ENCODE measurements around the gene CRIP3.

The CRIP3 gene

DNA sequence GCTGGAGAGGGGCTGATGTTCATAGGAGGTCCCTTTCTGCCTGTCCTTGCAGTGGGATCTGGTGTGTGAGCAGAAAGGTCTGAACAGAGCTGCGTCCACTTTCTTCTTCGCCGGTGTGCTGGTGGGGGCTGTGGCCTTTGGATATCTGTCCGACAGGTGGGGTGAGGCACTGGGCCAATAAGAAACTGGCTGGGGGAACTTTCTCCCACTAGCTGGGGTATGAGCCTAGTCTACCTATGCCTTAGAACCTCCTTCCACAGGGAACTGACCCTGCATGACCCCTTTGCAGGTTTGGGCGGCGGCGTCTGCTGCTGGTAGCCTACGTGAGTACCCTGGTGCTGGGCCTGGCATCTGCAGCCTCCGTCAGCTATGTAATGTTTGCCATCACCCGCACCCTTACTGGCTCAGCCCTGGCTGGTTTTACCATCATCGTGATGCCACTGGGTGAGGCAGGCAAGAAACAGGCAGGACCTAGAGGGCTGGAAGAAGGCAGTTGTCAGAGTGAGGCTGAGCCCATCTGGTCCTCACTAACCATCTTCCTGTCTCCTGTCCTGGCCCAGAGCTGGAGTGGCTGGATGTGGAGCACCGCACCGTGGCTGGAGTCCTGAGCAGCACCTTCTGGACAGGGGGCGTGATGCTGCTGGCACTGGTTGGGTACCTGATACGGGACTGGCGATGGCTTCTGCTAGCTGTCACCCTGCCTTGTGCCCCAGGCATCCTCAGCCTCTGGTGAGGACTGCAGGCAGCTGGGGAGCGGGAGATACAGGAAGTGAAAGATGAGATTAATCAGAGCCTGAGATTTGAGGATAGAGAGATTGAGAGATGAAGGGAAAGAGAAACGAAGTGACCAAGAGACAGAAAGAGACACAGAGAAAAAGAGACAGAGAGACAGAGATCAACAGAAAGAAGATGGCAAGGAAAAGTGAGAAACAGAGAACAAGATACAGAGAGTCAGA, 9.0 kb downstream of the CRIP3 start:
- Histone ChIP-seq H3K36me3 (ENCODE audit: insufficient read depth) (no peaks in the 10 kb centered on the region), H2AFZ (ENCODE audit: low read depth) (no peak overlapping the region), H3K79me2 (ENCODE audit: insufficient read depth, low read depth) (no peaks in the 10 kb centered on the region), H3K4me2 (no peak overlapping the region), H3K4me3 (IDR thresholded peaks at IDR 0.05; ENCODE audit: insufficient read depth, low read depth, low read length) (no peak overlapping the region), H3K9ac (no peak overlapping the region), H3K4me1 (ENCODE audit: low read depth, poor library complexity, severe bottlenecking) (no peaks in the 10 kb centered on the region), H3K27me3 (ENCODE audit: insufficient read depth, low read depth) (no peaks in the 10 kb centered on the region), H3K27ac (no peak overlapping the region), H4K20me1 (ENCODE audit: insufficient read depth) (no peaks in the 10 kb centered on the region)
- TF ChIP-seq, protein P1, sequence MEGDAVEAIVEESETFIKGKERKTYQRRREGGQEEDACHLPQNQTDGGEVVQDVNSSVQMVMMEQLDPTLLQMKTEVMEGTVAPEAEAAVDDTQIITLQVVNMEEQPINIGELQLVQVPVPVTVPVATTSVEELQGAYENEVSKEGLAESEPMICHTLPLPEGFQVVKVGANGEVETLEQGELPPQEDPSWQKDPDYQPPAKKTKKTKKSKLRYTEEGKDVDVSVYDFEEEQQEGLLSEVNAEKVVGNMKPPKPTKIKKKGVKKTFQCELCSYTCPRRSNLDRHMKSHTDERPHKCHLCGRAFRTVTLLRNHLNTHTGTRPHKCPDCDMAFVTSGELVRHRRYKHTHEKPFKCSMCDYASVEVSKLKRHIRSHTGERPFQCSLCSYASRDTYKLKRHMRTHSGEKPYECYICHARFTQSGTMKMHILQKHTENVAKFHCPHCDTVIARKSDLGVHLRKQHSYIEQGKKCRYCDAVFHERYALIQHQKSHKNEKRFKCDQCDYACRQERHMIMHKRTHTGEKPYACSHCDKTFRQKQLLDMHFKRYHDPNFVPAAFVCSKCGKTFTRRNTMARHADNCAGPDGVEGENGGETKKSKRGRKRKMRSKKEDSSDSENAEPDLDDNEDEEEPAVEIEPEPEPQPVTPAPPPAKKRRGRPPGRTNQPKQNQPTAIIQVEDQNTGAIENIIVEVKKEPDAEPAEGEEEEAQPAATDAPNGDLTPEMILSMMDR (conservative IDR thresholded peaks at IDR 0.05; ENCODE audit: low read depth, low read length), result no peak

GRCh38 chr6:43298565-43299337, 9.9 kb downstream of the CRIP3 start:
- no peak overlapping the region for H3K9ac ChIP-seq
- H2AFZ ChIP-seq (ENCODE audit: low read depth), result no peak overlapping the region

GRCh38 chr6:43297644-43298564, 10.7 kb downstream of the CRIP3 start, which contains the start of gene SLC22A7:
SLC22A7 (plus strand) TSS chr6:43298260; CDS start chr6:43298359, 99 bp downstream.
- Histone ChIP-seq H3K79me2 (ENCODE audit: insufficient read depth, low read depth) (no peaks in the 10 kb centered on the region), H3K27ac (no peak within 1 kb of the TSS), H3K27me3 (ENCODE audit: insufficient read depth, low read depth) (no peaks in the 10 kb centered on the region), H3K4me1 (ENCODE audit: low read depth, poor library complexity, severe bottlenecking) (no peaks in the 10 kb centered on the region), H3K9ac (no peak within 1 kb of the TSS), H3K4me3 (IDR thresholded peaks at IDR 0.05; ENCODE audit: insufficient read depth, low read depth, low read length) (no peak within 1 kb of the TSS), H4K20me1 (ENCODE audit: insufficient read depth) (no peaks in the 10 kb centered on the region), H2AFZ (ENCODE audit: low read depth) (no peak within 1 kb of the TSS), H3K4me2 (no peak within 1 kb of the TSS), H3K36me3 (ENCODE audit: insufficient read depth) (no peaks in the 10 kb centered on the region)
- TF ChIP-seq, protein P1 (conservative IDR thresholded peaks at IDR 0.05; ENCODE audit: low read depth, low read length), result no peak

More at GRCh38 chr6:43298565-43299337, 9.9 kb downstream of the CRIP3 start:
- Histone ChIP-seq H3K27me3 (ENCODE audit: insufficient read depth, low read depth) (no peaks in the 10 kb centered on the region), H4K20me1 (ENCODE audit: insufficient read depth) (no peaks in the 10 kb centered on the region), H3K27ac (no peak overlapping the region), H3K4me3 (IDR thresholded peaks at IDR 0.05; ENCODE audit: insufficient read depth, low read depth, low read length) (no peak overlapping the region), H3K4me2 (no peak overlapping the region), H3K36me3 (ENCODE audit: insufficient read depth) (no peaks in the 10 kb centered on the region), H3K4me1 (ENCODE audit: low read depth, poor library complexity, severe bottlenecking) (no peaks in the 10 kb centered on the region), H3K79me2 (ENCODE audit: insufficient read depth, low read depth) (no peaks in the 10 kb centered on the region)
- TF ChIP-seq, protein P1 (conservative IDR thresholded peaks at IDR 0.05; ENCODE audit: low read depth, low read length), result no peak
